NCI-H187 (cell line): Measurements from ENCODE around the gene IL13RA1.
"Not testable (repeated sequence)": the region's sequence is repeated elsewhere in the genome, so short reads cannot be mapped to it uniquely, and the experiment has no call there.

Source experiments
- DNase-seq, 2 experiments: peaks; one replicate each; lab custom pipeline; 2025; lab: John Stamatoyannopoulos, UW

The IL13RA1 gene

GRCh38 chrX:118729042-118729652 is 1.7 kb downstream of the IL13RA1 start:
- no peak for DNase-seq

- no peak for DNase-seq
Measured at GRCh38 chrX:118730500-118731247, 3.3 kb downstream of the IL13RA1 start.

DNA sequence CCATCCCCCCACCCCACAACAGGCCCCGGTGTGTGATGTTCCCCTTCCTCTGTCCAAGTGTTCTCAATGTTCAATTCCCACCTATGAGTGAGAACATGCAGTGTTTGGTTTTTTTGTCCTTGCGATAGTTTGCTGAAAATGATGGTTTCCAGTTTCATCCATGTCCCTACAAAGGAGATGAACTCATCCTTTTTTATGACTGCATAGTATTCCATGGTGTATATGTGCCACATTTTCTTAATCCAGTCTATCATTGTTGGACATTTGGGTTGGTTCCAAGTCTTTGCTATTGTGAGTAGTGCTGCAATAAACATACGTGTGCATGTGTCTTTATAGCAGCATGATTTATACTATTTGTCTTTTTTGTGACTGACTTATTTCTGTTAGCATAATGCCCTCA is 5.1 kb downstream of the IL13RA1 start:
- not testable (repeated sequence) for DNase-seq

GRCh38 chrX:118734909-118735308 is 7.5 kb downstream of the IL13RA1 start:
- no peak for DNase-seq

- DNase-seq, result no peak
Measured at GRCh38 chrX:118736394-118737010, 9.1 kb downstream of the IL13RA1 start.

DNA sequence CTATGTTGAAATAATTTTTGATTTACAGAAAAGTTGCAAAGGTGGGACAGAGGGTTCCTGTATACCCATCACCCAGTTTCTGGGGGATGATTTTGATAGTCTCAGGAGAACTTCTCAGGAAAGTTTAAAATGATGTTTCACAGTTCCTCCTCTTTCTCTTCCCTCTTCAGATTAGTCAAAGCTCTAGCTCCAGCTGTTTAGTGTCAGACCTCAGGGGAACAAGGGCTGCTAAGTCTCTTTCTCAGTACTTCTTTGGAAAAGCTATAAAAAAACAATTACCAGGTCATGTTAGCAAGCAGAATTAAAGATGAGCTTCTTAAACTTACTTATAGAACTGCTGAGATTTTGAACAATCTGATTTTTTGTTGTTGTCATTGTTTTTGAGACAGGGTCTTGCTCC is 12.2 kb downstream of the IL13RA1 start:
- no peak for DNase-seq

- no peak for DNase-seq
Measured at GRCh38 chrX:118740276-118740889, 13.0 kb downstream of the IL13RA1 start.

GRCh38 chrX:118742176-118742575 is 14.8 kb downstream of the IL13RA1 start:
- no peak for DNase-seq

GRCh38 chrX:118745570-118745969 is 18.2 kb downstream of the IL13RA1 start:
- DNase-seq, result no peak

DNA sequence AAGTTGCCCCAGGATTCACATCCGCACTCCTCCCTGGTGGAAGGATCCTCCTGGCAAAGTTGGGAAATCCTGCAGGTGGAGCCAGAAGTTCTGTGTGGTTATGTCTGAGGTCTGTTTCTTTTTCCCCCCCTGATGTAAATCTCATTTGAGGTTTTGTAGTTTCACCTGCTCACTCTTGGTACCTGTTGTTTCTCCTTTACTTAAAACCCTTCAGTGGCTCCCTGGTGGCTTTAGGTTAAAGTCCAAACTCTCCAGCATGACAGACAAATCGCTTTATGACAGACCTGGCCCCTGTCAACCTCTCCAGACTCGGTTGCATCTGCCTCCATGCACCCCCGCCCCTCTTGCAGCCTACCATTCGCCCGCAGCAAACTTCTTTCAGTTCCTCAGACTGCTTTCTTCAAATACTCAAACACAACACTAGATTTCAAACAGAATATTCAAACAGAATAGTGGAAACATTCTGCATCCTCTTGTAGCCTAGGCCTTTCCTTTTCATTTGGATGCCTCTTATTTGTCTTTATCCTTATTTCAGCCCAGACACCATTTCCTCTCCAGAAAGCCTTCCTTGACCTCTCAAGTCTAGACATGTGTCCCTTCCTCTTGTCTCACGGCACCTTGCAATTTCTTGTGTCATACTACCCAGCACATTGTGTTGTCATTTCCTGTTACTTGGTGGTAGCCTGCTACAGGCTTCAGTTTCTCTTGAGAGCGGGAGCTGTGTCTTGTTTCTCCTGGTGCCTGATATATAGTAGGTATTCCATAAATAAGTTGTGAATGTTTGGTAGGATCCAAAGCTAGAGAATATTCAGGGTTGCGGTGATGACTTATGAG is 24.8 kb downstream of the IL13RA1 start:
- no peak for DNase-seq

- no peak for DNase-seq
Measured at GRCh38 chrX:118755633-118756032, 28.2 kb downstream of the IL13RA1 start.

- DNase-seq, result no peak
Measured at GRCh38 chrX:118756101-118756500, 28.7 kb downstream of the IL13RA1 start.

DNA sequence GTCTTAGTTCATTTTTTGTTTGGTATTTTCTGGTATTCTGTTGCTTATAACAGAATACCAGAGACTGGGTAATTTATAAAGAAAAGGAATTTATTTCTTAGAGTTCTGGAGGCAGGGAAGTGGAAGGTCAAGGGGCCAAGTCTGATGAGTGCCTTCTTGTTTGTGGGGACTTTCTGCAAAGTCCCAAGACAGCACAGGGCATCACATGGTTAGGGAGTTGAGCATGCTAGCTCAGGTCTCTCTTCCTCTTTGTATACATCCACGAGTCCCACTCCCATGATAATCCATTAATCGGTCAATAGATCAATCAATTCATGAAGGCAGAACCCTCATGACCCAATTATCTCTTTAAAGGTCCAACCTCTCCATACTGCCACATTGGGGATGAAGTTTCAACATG is 31.1 kb downstream of the IL13RA1 start:
- no peak for DNase-seq

GRCh38 chrX:118760025-118760424 is 32.6 kb downstream of the IL13RA1 start:
- no peak for DNase-seq

- no peak for DNase-seq
Measured at GRCh38 chrX:118761939-118762707, 34.7 kb downstream of the IL13RA1 start.

DNA sequence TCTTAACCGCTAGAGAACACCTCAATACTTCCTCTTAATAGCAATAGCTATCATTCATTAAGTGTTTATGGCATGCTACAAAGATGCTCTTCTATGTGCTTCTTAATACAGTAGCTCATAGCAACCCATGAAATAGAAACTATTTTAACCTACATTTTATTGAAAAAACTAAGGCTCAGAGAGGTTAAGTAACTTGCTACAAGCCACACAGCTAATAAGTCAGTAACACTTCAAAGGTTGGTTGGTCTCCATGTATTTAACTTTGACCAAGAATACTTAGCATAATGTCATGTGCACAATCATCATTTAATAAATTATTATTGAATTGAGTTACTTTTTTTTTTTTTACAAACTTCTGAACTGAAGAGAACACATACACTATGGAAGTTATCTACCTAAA is 36.1 kb downstream of the IL13RA1 start:
- DNase-seq, result no peak

DNA sequence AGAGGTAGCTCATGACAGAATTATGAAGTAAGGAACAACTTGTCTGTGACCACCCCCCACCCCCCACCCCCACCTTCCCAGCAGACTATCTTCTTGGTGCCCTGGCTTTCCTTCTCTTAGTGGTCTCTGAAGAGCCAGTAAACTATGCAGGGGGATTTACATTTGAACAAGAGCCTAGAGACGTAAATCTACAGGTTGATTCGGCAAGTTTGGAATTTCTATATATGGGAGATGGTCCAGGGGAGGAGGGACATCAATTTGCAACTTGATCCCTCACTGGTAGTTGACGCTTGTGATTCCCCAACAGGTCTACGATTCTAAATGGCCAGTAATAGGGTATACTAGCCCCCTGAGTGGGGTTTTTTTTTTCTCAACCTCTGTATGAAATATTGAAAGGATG is 36.7 kb downstream of the IL13RA1 start:
- no peak for DNase-seq

DNA sequence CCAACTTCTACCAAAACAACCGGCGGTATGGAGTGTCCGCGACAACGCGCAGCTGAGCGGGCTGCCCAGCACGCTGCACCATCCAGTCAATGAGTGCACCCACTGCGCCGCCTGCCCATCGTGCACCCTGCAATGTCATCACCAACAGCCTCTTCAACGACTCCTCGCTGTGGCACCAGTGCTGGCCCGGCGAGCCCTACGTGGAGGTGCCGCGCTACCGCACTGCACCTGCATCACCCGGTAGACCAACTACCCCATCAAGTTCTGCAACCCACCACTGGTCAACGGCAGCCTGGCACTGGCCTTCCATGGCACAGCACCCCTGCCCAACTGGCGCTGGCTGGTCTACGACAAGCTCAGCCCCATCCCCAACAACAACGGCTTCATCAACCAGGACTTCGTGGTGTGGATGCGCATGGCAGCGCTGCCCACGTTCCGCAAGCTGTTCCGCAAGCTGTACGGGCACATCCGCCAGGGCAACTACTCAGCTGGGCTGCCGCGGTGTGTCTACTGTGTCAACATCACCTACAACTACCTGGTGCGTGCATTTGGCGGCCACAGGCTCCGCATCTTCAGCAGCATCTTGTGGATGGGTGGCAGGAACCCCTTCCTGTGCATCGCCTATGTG is 42.8 kb downstream of the IL13RA1 start:
- DNase-seq, result no peak

- DNase-seq, result no peak
Measured at GRCh38 chrX:118772051-118772450, 44.6 kb downstream of the IL13RA1 start.

- no peak for DNase-seq
Measured at GRCh38 chrX:118773782-118774181, 46.4 kb downstream of the IL13RA1 start.

- no peak for DNase-seq
Measured at GRCh38 chrX:118779581-118779980, 52.2 kb downstream of the IL13RA1 start.
